Gastrocnemius medialis (tissue), 4 donors: Measurements from ENCODE around the gene HNRNPA3.

Source experiments
- CTCF ChIP-seq, 5 experiments: fragments of 450-650 bp in 3 of 5; fragments of 200-600 bp in 2 of 5; sonication (generic) in 2 of 5; IDR thresholded peaks in 4 of 5; conservative IDR thresholded peaks in 1 of 5; 1 replicate in 4 of 5; 2 replicates in 1 of 5; pipeline ENCODE4 v1.5.1; 2016 to 2019; ENCODE audit warnings: antibody characterized with exemption in 5 of 5, mild to moderate bottlenecking in 3 of 5, moderate library complexity in 3 of 5
- POLR2A ChIP-seq, 2 donors: fragments of 450-650 bp; IDR thresholded peaks; one replicate each; pipeline ENCODE4 v1.6.1; 2017; ENCODE audit warnings: antibody characterized with exemption in 2 of 2, mild to moderate bottlenecking in 2 of 2, moderate library complexity in 2 of 2

- TF ChIP-seq POLR2A (IDR thresholded peaks at IDR 0.05): no peak
- TF ChIP-seq CTCF (IDR thresholded peaks at IDR 0.05 in 4 of 5, conservative IDR thresholded peaks at IDR 0.05 in 1 of 5): no peak
Measured at GRCh38 chr2:177258059-177258458, 45.5 kb downstream of the HNRNPA3 start.
